ENCODE data around the gene TMEM270.

- no peak for TF ChIP-seq POLR2A (IDR thresholded peaks at IDR 0.05)
- TF ChIP-seq CTCF (IDR thresholded peaks at IDR 0.05) = no peak
Observed at GRCh38 chr7:73888959-73889358, 28.0 kb downstream of the TMEM270 start.
